DMS 273 (cell line): Measurements from ENCODE around the gene RPH3AL.
"Not testable (repeated sequence)": the region's sequence is repeated elsewhere in the genome, so short reads cannot be mapped to it uniquely, and the experiment has no call there.

Source experiments
- DNase-seq: peaks from one replicate; lab custom pipeline; 2025; ENCODE audit not compliant: unreplicated experiment; lab: John Stamatoyannopoulos, UW

RPH3AL gene

DNA sequence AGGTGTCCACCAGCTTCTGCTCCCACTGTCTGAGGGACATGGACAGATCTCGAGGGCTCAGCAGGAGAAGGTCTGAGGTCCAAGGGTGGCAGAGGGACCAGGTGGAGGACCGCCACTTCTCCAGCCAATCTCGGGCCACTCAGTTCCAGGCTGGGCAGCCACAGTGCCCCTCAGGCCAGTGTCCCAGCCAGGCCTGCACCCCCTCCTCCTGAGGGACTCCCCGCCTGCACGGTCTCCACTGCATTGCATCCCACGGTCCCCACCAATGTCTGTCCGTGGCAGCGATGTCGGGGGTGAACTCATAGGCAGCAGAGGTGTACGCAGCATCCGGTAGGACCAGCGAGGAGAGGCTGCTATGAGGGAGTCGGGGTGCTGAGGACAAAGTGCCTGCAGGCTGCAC is 107.0 kb downstream of the RPH3AL start:
- no peak for DNase-seq

DNA sequence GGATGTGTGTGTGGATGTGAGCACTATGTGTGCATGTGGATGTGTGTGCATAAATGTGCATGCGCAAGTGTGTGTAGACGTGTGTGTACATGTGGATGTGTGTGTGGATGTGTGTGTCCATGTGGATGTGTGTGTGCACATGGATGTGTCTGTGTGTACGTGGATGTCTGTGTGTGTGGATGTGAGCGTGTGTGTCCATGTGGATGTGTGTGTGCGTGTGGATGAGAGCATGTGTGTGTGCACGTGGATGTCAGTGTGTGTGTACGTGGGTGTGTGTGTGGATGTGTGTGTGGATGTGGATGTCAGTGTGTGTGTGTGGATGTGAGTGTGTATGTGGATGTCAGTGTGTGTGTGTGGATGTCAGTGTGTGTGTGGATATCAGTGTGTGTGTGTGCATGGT is 107.6 kb downstream of the RPH3AL start:
- no peak for DNase-seq

DNA sequence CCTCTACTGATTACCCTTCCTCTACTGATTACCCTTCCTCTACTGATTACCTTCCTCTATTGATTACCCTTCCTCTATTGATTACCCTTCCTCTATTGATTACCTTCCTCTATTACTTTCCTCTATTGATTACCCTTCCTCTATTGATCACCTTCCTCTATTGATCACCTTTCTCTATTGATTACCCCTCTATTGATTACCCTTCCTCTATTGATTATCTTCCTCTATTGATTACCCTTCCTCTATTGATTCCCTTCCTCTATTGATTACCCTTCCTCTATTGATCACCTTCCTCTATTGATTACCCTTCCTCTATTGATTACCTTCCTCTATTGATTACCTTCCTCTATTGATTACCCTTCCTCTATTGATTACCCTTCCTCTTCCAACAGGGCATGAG is 108.7 kb downstream of the RPH3AL start:
- not testable (repeated sequence) for DNase-seq

- no peak for DNase-seq
Observed at GRCh38 chr17:238964-239259, 113.7 kb downstream of the RPH3AL start.

DNA sequence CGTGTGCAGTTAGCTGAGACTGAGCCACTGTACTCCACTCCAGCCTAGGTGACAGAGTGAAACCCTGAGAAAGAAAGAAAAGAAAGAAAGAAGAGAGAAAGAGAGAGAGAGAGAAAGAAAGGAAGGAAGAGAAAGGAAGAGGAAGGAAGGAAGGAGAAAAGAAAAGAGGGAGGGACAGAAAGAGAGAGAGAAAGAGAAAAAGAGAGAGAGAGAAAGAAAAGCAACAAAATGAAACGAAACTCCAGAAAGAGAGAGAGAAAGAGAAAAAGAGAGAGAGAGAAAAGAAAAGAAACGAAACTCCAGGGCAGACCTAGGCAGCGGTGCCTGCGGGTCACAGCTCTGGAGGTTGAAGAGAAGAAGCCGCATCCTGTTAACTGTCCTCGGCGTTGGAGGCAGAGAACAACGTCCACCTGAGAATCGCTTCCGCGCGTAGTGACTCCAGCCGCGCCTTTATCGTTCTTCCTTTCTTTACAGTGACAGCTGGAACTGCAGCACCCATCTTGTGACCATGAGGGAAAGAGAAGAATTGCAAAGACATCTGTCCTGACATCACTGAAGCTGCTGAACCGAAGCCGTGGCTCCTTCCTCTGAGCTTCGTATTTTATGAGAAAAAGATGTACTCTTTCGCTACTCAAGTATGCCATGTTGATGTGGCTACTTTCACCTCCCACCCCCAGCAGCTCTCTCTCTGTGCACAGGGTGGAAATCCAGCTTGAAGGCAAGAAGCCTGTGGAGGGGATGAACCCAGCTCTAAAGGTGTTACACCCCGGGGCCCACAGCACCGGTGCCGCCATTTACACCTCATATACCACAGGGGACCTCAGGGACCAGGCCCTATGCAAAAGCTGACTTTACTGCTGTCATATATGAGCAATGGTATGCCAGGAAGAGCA is 114.3 kb downstream of the RPH3AL start:
- no peak for DNase-seq

DNA sequence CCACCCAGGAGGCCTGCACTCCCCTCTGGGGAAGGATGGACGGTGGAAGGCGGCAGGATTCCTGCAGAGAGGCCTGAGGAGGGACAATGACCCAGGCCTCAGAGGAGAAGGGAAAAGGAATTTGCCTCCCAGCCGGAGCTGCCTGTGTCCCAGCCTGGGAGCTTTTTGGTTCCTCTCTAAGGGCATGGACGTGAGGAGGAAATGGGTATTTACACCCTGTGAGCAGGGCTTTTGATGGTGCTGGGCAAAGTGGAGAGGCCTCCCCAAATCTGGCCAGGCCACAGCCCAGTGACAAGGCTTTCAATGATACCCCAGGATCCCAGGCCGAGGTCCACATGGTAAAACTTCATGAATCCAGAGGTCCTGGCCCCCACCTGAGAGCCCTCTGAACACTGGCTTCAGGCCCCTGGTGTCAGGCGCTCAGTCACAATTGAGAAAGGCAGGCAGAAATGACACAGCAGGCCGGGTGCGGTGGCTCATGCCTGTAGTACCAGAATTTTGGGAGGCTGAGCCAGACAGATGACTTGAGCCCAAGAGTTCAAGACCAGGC is 115.1 kb downstream of the RPH3AL start:
- no peak for DNase-seq

DNA sequence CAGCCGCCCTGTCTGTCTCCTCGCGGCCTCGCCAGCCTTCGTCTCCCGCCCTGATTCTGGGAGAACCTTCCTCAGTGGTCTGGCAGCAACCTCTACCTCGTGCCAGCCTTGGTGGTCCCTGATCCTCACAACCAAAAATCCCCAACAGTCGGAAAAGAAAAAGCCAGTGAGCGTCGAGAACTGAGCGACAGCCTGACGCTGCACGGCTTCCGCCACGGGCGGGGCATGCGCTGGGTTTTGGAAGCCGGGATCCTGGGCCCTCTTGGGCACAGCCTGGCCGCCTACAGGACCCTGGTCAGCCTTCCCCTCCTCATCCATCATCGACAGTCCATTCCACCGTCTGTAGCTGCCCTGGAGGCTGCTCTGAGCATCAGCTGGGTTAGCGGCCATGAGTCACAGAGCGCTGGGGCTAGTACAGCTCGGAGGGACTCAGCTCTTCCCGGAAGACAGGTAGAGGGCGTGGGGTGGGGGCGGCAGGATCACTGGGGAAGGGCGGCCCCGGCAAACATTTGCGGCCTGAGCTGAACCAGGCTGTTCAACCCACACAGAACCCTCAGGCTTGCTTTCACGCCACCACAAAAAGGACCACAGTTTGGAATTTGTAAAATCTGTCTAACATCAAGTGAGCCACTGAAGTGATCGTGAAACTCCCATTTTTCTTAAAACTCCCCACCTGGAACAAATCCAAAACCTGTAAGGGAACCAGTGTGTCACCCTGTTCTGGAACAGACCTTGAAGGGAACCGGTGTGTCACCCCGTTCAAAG is 115.8 kb downstream of the RPH3AL start:
- no peak for DNase-seq

DNA sequence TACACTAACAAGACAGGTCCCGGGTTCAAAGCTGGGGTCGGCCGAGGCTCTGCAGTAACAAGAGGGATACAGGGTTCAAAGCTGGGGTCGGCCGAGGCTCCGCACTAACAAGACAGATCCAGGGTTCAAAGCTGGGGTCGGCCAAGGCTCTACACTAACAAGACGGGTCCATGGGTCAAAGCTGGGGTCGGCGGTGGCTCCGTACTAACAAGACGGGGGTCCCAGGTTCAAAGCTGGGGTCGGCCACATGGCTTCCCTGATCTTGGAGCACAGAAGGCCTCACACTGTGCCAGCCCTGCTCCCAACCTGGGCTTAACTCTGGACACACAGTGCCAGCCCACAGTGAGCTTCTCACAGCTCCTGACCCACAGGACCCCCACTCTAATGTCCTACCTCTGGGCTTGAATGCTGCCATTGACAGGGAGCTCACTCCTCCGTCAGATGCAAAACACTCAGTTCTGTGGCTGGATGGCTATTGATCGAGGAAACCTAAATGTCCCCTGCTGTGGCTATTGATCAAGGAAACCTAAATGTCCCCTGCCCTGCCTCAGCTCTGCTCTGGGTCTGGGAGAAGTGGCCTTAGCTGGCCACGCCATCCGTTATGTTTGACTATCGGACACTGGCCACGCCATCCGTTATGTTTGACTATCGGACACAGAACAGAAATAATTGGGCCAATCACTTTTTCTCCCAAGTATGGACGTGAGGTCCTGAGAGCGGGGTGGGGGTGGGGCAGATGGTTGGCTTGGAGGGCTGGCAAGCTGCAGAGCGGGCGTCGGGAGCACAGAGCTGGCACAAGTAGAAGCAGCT is 116.6 kb downstream of the RPH3AL start:
- no peak for DNase-seq

DNA sequence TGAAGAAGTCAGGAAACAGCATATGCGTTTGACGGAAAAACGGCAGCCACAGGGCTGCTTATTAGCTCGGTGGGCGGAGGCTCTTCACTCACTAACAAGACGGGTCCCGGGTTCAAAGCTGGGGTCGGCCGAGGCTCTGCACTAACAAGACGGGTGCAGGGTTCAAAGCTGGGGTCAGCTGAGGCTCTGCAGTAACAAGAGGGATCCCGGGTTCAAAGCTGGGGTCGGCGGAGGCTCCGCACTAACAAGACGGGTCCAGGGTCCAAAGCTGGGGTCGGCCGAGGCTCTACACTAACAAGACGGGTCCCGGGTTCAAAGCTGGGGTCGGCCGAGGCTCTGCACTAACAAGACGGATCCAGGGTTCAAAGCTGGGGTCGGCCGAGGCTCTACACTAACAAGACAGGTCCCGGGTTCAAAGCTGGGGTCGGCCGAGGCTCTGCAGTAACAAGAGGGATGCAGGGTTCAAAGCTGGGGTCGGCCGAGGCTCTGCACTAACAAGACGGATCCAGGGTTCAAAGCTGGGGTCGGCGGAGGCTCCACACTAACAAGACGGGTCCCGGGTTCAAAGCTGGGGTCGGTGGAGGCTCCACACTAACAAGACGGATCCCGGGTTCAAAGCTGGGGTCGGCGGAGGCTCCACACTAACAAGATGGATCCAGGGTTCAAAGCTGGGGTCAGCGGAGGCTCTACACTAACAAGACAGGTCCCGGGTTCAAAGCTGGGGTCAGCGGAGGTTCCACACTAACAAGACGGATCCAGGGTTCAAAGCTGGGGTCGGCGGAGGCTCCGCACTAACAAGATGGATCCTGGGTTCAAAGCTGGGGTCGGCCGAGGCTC is 117.4 kb downstream of the RPH3AL start:
- not testable (repeated sequence) for DNase-seq

- not testable (repeated sequence) for DNase-seq
Observed at GRCh38 chr17:234163-234993, 118.2 kb downstream of the RPH3AL start.

- DNase-seq = no peak
Observed at GRCh38 chr17:233473-233941, 119.1 kb downstream of the RPH3AL start.

DNA sequence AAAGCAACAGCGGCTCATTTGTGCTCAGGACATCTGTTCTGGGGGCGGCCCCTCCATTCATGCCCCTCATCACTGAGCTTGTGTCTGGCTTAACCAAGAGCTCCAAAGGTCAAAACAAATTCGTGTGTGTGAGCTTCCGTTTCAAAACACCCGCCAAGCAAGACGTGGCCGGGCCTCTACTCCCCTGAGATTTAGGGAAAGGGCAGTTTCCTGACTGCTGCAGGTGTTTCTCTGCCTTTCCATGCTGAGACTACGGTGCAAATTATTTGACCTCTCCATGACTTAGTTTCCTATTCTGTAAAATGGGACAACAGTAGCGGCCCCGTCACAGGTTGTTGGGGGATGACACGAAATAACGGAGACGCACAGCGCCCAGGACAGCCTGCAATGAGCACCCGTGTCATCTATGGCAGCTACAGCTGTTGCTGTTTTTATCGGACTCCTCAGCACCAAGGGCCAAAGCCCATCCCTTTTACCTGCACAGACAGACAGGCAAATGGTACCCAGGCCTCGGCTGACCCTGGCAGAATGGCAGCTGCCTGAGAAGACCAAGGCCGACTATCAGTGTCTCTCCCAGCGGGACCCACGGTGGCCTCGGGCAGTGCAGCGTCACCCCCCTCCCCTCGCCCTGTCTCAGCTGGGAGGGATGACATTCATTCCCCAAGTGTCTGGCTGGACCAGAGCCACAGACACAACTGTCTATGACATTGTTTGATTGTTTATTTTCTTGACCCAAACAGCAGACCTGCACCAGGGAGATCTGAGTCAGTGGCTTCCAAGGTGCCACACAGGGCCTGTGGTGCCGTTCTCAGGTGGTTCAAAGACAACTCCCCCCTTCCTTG is 120.4 kb downstream of the RPH3AL start:
- DNase-seq = no peak

GRCh38 chr17:231191-231965 is 121.2 kb downstream of the RPH3AL start:
- no peak for DNase-seq

- DNase-seq = no peak
Observed at GRCh38 chr17:230395-230770, 122.2 kb downstream of the RPH3AL start.

- no peak for DNase-seq
Observed at GRCh38 chr17:229709-230394, 122.8 kb downstream of the RPH3AL start.

DNA sequence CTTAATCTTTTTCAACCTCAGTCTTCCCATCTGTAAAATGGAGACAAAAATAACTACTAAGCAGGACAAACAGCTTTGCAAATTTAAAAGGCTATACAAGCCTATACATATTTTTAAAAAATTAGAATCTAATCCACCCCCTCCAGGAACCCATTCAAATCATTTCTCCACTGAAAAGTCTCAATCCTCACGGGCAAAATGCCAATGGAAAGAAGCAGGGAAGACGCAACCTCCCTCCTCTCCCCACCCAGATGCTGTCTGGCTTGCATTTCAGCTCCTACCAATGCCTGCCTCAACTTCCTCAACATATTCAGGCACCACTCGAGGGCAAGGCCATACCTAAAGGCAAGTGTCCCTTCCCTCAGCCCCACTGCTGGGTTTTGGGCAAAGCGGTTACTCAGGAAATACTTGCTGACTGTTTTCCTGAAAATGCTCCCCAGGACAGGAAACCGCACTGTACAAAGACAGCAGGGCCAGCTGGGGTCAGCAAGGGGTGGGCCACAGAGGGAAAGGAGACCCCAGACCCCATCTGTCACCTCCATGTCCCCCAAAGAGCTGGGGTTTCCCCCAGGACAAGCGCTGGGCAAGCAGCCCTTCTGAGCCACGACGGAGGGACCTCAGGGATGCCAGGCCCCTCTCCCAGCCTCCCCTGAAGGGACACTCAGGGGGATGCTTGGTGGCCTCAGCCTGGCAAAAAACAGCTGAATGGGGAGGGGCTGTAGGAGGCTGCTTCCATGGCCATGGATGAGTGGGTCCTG is 123.5 kb downstream of the RPH3AL start:
- no peak for DNase-seq
